Neural cell (in vitro differentiated cells): ENCODE results near the gene UBE3A. TPM values are rescaled to one million over a fixed set of nuclear protein-coding genes. Genes with fewer than 3 reads are reported as not detected.
"Not testable (repeated sequence)": the region's sequence is repeated elsewhere in the genome, so short reads cannot be mapped to it uniquely, and the experiment has no call there.

Source experiments
- H2AFZ ChIP-seq: fragments of 200-600, 300-800 bp; sonication (generic), shearing (Covaris generic); 2 replicates; pipeline ENCODE4 v1.6.0; 2014; ENCODE audit warnings: low read depth, mild to moderate bottlenecking, antibody characterized with exemption, low read length, moderate library complexity
- H3F3A ChIP-seq: fragments of 200-600 bp; shearing (Covaris generic); 2 replicates; pipeline ENCODE4 v1.6.1; 2016; ENCODE audit warnings: mild to moderate bottlenecking, moderate library complexity, mixed read lengths, antibody characterized with exemption, low read length; ENCODE audit not compliant: insufficient read depth, poor library complexity, severe bottlenecking
- H3K27ac ChIP-seq: fragments of 200-600, 300-800 bp; sonication (generic), shearing (Covaris generic); 2 replicates; pipeline ENCODE4 v1.5.1; 2014; ENCODE audit warnings: mild to moderate bottlenecking, low read length, moderate library complexity
- H3K27me3 ChIP-seq: fragments of 300-800, 200-600 bp; sonication (generic), shearing (Covaris generic); 2 replicates; pipeline ENCODE4 v1.6.0; 2014; ENCODE audit warnings: mild to moderate bottlenecking, low read depth, low read length, moderate library complexity; ENCODE audit not compliant: insufficient read depth
- H3K36me3 ChIP-seq: fragments of 300-800, 200-600 bp; sonication (generic), shearing (Covaris generic); 2 replicates; pipeline ENCODE4 v1.5.1; 2014; ENCODE audit warnings: mild to moderate bottlenecking, antibody characterized with exemption, low read length, moderate library complexity; ENCODE audit not compliant: insufficient read depth
- H3K4me2 ChIP-seq: fragments of 300-800, 200-600 bp; sonication (generic), shearing (Covaris generic); 2 replicates; pipeline ENCODE4 v1.6.0; 2014; ENCODE audit warnings: mild to moderate bottlenecking, low read length
- H3K4me3 ChIP-seq: fragments of 300-800, 200-600 bp; sonication (generic), shearing (Covaris generic); 2 replicates; pipeline ENCODE4 v1.5.1; 2014; ENCODE audit warnings: mild to moderate bottlenecking, low read length, moderate library complexity
- H3K79me2 ChIP-seq: fragments of 200-600 bp; shearing (Covaris generic); replicated peaks from 2 replicates; pipeline ENCODE4 v1.6.0; 2014; ENCODE audit warnings: mild to moderate bottlenecking, low read length, moderate library complexity; ENCODE audit not compliant: insufficient read depth
- H3K9ac ChIP-seq: fragments of 300-800, 200-600 bp; sonication (generic), shearing (Covaris generic); 2 replicates; pipeline ENCODE4 v1.6.1; 2016; ENCODE audit warnings: mild to moderate bottlenecking, low read length, mixed read lengths
- H3K9me2 ChIP-seq: fragments of 200-600 bp; shearing (Covaris generic); 2 replicates; pipeline ENCODE4 v1.6.1; 2016; ENCODE audit warnings: mild to moderate bottlenecking, low read length, mixed read lengths; ENCODE audit not compliant: insufficient read depth
- H3K9me3 ChIP-seq: fragments of 200-600, 300-800 bp; sonication (generic), shearing (Covaris generic); 2 replicates; pipeline ENCODE4 v1.6.1; 2016; ENCODE audit warnings: mild to moderate bottlenecking, mixed run types, low read length, moderate library complexity, mixed read lengths
- H4K20me1 ChIP-seq: fragments of 200-600 bp; shearing (Covaris generic); 2 replicates; pipeline ENCODE4 v1.6.1; 2016; ENCODE audit warnings: mild to moderate bottlenecking, mixed run types; ENCODE audit not compliant: insufficient read depth
- CTCF ChIP-seq: fragments of 450-650 bp; IDR thresholded peaks from 2 replicates; pipeline ENCODE4 v1.5.1; 2014; ENCODE audit warnings: antibody characterized with exemption, mild to moderate bottlenecking, moderate library complexity; ENCODE audit not compliant: poor library complexity, severe bottlenecking
- EP300 ChIP-seq: fragments of 450-650 bp; conservative IDR thresholded peaks from 2 replicates; pipeline ENCODE4 v1.6.1; 2014; ENCODE audit warnings: antibody characterized with exemption, mild to moderate bottlenecking, moderate library complexity; ENCODE audit not compliant: poor library complexity, severe bottlenecking
- EZH2 ChIP-seq: fragments of 200-600, 300-800 bp; shearing (Covaris generic), sonication (generic); IDR thresholded peaks from 2 replicates; pipeline ENCODE4 v1.6.1; 2014; ENCODE audit warnings: antibody characterized with exemption, low read length, borderline replicate concordance, mild to moderate bottlenecking; ENCODE audit not compliant: insufficient read depth, poor library complexity, severe bottlenecking
- MXI1 ChIP-seq: fragments of 450-650 bp; conservative IDR thresholded peaks from 2 replicates; pipeline ENCODE4 v1.6.1; 2014; ENCODE audit warnings: antibody characterized with exemption, mild to moderate bottlenecking; ENCODE audit not compliant: poor library complexity, severe bottlenecking
- POLR2AphosphoS5 ChIP-seq: IDR thresholded peaks from 2 replicates; pipeline ENCODE4 v1.6.1; 2012
- RAD21 ChIP-seq: fragments of 450-650 bp; conservative IDR thresholded peaks from 2 replicates; pipeline ENCODE4 v1.6.1; 2014; ENCODE audit warnings: antibody characterized with exemption, mild to moderate bottlenecking, moderate library complexity
- REST ChIP-seq: IDR thresholded peaks from 2 replicates; pipeline ENCODE4 v1.6.1; 2012; ENCODE audit warnings: borderline replicate concordance
- SMC3 ChIP-seq: fragments of 450-650 bp; conservative IDR thresholded peaks from 2 replicates; pipeline ENCODE4 v1.6.1; 2014; ENCODE audit warnings: antibody characterized with exemption, mild to moderate bottlenecking, moderate library complexity; ENCODE audit not compliant: poor library complexity
- TAF1 ChIP-seq: IDR thresholded peaks from 2 replicates; pipeline ENCODE4 v1.6.1; 2012; ENCODE audit warnings: low read depth
- polyA plus RNA-seq: library from polyadenylated mRNA; depleted of rRNA; stranded (reverse); fragments of >200 nt; gene quantifications from 2 replicates; pipeline ENCODE4 v1.2.3, GENCODE V29; 2014

Gene UBE3A
- polyA plus RNA-seq, 1 donor from 2014 or later = 98.5 TPM

- H3K79me2 ChIP-seq = no peaks in the 10 kb centered on the region
- H3K9me3 ChIP-seq = no peaks in the 10 kb centered on the region
- H2AFZ ChIP-seq = no peak overlapping the region
- no peaks in the 10 kb centered on the region for H3F3A ChIP-seq
- TF ChIP-seq TAF1 = no peak
- H3K9ac ChIP-seq = no peak overlapping the region
- no peaks in the 10 kb centered on the region for H4K20me1 ChIP-seq
- no peak overlapping the region for H3K4me3 ChIP-seq
- H3K27ac ChIP-seq = no peak overlapping the region
- no peaks in the 10 kb centered on the region for H3K27me3 ChIP-seq
- H3K9me2 ChIP-seq = no peaks in the 10 kb centered on the region
- H3K4me2 ChIP-seq = no peak overlapping the region
- no peaks in the 10 kb centered on the region for H3K36me3 ChIP-seq
These were observed 16.4 kb upstream of the UBE3A start for GRCh38 chr15:25455226-25455625.

DNA sequence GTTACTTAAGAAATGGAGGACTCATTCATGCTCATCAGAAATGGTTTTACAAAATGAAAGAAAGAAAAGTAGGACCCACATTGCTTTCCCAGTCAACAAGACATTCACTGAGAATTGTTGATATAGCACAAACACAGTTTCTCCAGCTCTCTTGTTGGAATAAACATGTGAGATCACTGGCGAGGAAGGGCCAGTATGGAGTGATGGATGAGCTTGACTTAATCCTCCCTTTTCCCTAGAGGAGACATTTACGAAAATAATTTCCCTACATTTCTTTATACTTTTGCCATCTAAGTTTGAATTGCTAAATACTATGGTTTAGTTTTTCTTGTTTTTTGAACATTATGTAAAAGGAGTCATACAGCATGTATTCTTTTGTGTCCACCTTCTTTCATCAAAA is 15.9 kb upstream of the UBE3A start:
- H3K9ac ChIP-seq = no peak overlapping the region
- no peak overlapping the region for H3K4me3 ChIP-seq
- no peaks in the 10 kb centered on the region for H3K9me3 ChIP-seq
- no peaks in the 10 kb centered on the region for H3F3A ChIP-seq
- H3K79me2 ChIP-seq = no peaks in the 10 kb centered on the region
- H3K9me2 ChIP-seq = no peaks in the 10 kb centered on the region
- no peak overlapping the region for H3K4me2 ChIP-seq
- no peaks in the 10 kb centered on the region for H3K27me3 ChIP-seq
- TF ChIP-seq CTCF = no peak
- no peak for TF ChIP-seq TAF1
- TF ChIP-seq SMC3 = no peak
- TF ChIP-seq POLR2AphosphoS5 = no peak
- no peak for TF ChIP-seq EZH2
- no peak for TF ChIP-seq REST
- TF ChIP-seq RAD21 = no peak
- no peak for TF ChIP-seq EP300
- no peak for TF ChIP-seq MXI1
- no peak overlapping the region for H3K27ac ChIP-seq
- H2AFZ ChIP-seq = no peak overlapping the region
- H3K36me3 ChIP-seq = no peaks in the 10 kb centered on the region
- H4K20me1 ChIP-seq = no peaks in the 10 kb centered on the region

- not testable (repeated sequence) for H4K20me1 ChIP-seq, H2AFZ ChIP-seq, H3K27me3 ChIP-seq, H3K9me2 ChIP-seq, H3K36me3 ChIP-seq, H3K79me2 ChIP-seq, H3K9me3 ChIP-seq, H3K27ac ChIP-seq, H3K4me2 ChIP-seq, H3F3A ChIP-seq, H3K9ac ChIP-seq, H3K4me3 ChIP-seq
These were observed 14.4 kb upstream of the UBE3A start for GRCh38 chr15:25453246-25453645.
